IMR-90 (cell line): ENCODE results near the gene EIF2B5.

Source experiments
- POLR2A ChIP-seq: IDR thresholded peaks from 2 replicates; pipeline ENCODE4 v1.6.1; 2012; ENCODE audit warnings: mild to moderate bottlenecking, low read depth, low read length
- RAD21 ChIP-seq: IDR thresholded peaks from 2 replicates; pipeline ENCODE4 v1.6.1; 2012; ENCODE audit warnings: low read length, improper control_type of control experiment
- SMC3 ChIP-seq: fragments of 150-350 bp; IDR thresholded peaks from 2 replicates; pipeline ENCODE4 v1.6.1; 2016; ENCODE audit warnings: low read depth, mild to moderate bottlenecking, antibody characterized with exemption, low read length, moderate library complexity
- USF2 ChIP-seq: fragments of 150-350 bp; IDR thresholded peaks from 2 replicates; pipeline ENCODE4 v1.6.1; 2017; ENCODE audit warnings: mild to moderate bottlenecking, antibody characterized with exemption, low read length, low read depth
- TF ChIP-seq, protein P1 (sequence below): conservative IDR thresholded peaks from 2 replicates; pipeline ENCODE4 v1.5.1; 2012; ENCODE audit warnings: mild to moderate bottlenecking, low read depth, low read length, improper control_type of control experiment

- TF ChIP-seq USF2 (no peak), POLR2A (no peak), RAD21 (no peak), SMC3 (no peak)
- TF ChIP-seq, protein P1, sequence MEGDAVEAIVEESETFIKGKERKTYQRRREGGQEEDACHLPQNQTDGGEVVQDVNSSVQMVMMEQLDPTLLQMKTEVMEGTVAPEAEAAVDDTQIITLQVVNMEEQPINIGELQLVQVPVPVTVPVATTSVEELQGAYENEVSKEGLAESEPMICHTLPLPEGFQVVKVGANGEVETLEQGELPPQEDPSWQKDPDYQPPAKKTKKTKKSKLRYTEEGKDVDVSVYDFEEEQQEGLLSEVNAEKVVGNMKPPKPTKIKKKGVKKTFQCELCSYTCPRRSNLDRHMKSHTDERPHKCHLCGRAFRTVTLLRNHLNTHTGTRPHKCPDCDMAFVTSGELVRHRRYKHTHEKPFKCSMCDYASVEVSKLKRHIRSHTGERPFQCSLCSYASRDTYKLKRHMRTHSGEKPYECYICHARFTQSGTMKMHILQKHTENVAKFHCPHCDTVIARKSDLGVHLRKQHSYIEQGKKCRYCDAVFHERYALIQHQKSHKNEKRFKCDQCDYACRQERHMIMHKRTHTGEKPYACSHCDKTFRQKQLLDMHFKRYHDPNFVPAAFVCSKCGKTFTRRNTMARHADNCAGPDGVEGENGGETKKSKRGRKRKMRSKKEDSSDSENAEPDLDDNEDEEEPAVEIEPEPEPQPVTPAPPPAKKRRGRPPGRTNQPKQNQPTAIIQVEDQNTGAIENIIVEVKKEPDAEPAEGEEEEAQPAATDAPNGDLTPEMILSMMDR = no peak
Observed at GRCh38 chr3:184097556-184097955, 37.6 kb upstream of the EIF2B5 start.
